Hematopoietic multipotent progenitor cell treated with erythropoietin and hydrocortisone succinate and interleukin-3 and kit ligand, for 4 days (in vitro differentiated cells): ENCODE data around the gene MSI2.
A peak's percentile ranks its signal among the peaks of the same experiment; 100 is the strongest.
"Not testable (repeated sequence)": the region's sequence is repeated elsewhere in the genome, so short reads cannot be mapped to it uniquely, and the experiment has no call there.

Experiments used
- DNase-seq: peaks from one replicate; pipeline ENCODE4 v3.0.0-alpha.2; 2015

Gene MSI2

GRCh38 chr17:57609125-57609877 is 353.0 kb downstream of the MSI2 start:
- no peak for DNase-seq

DNA sequence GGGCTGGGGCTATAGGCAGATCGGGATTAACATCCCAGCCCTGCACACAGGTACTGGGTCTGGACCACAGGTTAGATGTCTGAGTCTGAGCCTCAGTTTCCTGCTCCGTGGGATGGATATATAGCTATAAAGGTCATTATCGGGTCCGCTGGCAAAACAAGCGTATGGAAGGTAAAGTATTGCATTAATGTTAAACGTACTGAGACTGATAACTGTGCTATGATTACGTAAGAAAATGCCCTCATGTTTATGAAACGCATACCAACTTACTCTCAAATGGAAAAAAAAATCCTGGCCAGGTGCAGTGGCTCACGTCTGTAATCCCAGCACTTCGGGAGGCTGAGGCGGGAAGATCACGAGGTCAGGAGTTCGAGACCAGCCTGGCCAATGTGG is 353.6 kb downstream of the MSI2 start:
- DNase-seq, result no peak

GRCh38 chr17:57612202-57613071 is 356.1 kb downstream of the MSI2 start:
- peak; percentile 81 for DNase-seq

DNA sequence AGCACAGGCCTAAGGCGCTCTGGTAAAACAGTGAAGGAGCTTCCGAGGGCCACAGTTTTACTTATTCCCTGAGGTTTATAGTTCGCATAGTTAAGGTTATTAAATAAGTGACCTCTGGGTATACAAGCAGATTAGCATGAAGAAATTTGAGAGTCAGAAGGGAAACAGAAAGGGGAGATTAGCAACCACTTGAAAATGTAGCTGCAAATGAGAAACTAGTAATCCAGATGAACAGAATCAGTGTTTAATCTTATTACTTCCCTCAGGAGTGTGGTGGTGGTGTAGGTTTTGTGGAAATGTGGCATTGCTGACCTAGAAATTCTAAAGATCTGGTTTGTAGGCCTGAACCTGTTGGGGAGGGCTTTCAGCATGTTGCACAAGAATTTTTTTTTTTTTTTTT is 358.4 kb downstream of the MSI2 start:
- no peak for DNase-seq

GRCh38 chr17:57615836-57616757 is 359.8 kb downstream of the MSI2 start:
- DNase-seq, result no peak

GRCh38 chr17:57617218-57617617 is 360.9 kb downstream of the MSI2 start:
- DNase-seq, result no peak

DNA sequence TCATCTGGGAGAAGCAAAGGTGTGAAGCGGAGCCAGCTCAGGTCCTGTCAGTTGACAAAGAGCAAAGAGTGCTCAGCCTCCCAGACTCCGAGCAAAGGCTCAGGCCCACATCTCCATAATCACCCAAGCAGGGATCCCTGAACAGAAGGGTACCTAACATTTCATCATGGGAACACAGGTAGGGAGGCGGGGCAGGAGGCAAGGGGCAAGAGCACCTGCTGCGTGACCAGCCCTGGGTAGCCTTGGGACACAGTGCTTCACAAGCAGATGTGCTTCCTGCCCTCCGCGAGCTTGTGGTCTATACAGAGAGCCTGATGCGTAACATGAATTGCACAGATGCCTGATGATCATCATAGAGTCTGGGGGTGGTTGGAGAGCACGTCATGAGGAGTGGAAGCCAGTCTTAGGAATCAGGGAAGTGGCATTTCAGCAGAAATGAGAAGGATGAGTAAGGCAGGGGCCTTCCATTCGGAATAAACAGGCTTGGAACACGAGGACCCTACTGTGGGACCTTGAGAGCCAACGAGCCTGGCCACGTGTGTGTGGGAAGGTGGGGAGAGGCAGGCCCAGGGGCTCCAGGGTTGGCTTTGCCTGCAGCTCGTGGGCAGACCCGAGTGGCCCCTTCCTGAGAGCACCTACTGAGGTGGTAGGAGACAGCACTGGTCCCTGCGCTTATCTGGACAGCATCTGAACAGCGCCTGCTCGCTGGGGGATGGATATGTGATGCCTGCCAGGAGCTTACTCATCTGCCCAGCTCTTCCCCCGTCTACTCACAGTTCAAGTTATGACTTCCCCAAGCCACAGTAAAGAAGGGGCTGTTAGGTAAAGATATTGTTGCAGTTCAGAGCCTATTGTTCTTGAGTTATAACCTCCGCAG is 363.0 kb downstream of the MSI2 start:
- DNase-seq, result peak; percentile 29

DNA sequence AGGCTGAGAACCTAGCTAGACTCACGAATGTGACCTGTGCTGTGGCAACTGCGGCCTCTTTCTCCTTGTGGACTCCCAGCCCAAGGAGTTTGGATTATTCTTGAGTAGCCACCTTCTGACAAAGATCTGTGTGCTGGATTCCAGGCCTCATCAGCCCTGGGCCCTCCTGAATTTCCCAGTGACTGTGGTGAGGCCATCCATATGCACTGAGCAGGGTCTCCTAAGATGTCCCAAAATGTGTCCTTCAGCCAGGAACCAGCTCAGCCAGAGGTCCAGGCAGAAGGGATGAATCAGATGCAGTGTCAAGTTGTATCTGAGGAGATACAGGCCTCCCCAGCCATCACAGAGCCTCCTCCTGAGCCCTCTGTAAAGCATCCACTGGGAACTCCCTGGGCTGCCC is 364.3 kb downstream of the MSI2 start:
- no peak for DNase-seq

GRCh38 chr17:57621791-57622190 is 365.5 kb downstream of the MSI2 start:
- DNase-seq, result not testable (repeated sequence)

DNA sequence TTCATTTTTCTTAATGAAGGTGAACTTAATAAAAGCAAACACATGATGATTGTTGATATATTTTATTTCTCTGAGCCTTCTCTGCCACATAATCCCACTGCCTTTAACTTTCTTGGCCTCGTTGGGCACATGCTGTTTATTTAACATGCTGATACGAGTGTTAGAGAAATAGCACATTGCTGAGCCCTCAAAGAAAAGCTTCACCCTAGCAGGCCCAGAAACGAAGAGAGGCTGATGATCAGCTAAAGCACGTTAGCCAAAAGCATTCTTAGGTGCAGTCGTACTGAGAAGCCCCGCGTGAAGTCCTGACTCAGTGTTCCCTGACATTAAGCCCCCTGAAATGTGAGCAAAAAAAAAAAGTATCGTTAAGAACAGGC is 366.0 kb downstream of the MSI2 start:
- no peak for DNase-seq

- DNase-seq, result peak; percentile 82
Observed at GRCh38 chr17:57622683-57623433, 366.5 kb downstream of the MSI2 start.

DNA sequence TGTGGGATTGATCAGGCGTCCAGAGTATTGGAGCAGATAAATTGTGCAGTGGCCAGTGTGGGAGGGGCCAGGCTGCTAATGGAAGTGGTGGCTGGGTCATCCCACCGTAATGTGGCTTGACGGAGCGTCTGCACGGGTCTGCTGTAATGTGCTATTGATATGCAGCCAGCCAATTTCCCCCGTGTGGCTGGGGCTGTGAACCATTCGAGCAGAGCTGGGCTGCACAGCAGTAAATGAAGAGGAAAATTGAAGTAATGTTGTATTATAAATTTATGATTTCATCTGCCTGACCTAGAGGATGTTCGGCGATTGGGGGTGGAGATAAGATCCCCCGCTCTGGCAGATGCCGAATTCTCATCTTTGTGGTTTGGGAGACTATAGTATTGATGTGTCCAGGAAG is 367.3 kb downstream of the MSI2 start:
- DNase-seq, result no peak

- no peak for DNase-seq
Observed at GRCh38 chr17:57624386-57624785, 368.1 kb downstream of the MSI2 start.

- no peak for DNase-seq
Observed at GRCh38 chr17:57625511-57625910, 369.2 kb downstream of the MSI2 start.

GRCh38 chr17:57625957-57626356 is 369.6 kb downstream of the MSI2 start:
- DNase-seq, result no peak

- no peak for DNase-seq
Observed at GRCh38 chr17:57626520-57627210, 370.3 kb downstream of the MSI2 start.

GRCh38 chr17:57627591-57627990 is 371.3 kb downstream of the MSI2 start:
- no peak for DNase-seq

DNA sequence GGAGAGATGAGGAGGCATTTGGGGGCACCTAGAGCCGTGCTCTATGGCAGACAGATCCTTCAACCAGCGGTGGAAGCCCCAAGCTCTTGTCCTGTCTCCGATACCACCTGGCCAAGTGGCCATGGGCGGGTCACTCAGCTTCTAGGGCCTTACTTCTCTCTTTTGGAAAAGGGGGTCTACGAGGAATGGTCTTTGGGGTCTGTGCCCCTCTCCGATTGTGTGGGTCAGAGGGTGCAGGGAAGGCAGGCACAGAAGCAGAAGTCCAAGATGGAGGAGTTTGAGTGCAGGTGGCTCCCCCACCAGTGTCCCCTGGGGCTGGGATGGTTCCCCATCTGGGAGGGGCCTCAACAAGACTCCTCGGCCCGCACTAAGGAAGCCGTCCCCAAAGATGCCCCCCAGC is 372.1 kb downstream of the MSI2 start:
- no peak for DNase-seq

- no peak for DNase-seq
Observed at GRCh38 chr17:57629470-57629869, 373.1 kb downstream of the MSI2 start.

GRCh38 chr17:57629886-57630285 is 373.6 kb downstream of the MSI2 start:
- no peak for DNase-seq

GRCh38 chr17:57630736-57631135 is 374.4 kb downstream of the MSI2 start:
- DNase-seq, result no peak
